T-cell (primary cell): ENCODE measurements around the gene COBLL1. TPM values are rescaled to one million over a fixed set of nuclear protein-coding genes. Genes with fewer than 3 reads are reported as not detected.

Source experiments
- ATAC-seq, 4 experiments: fragments of 200-7000 bp in 3 of 4; fragments of 150-1000 bp in 1 of 4; cut with Tn5 transposase; replicated peaks in 1 of 4; 1 replicate in 3 of 4; 2 replicates in 1 of 4; pipeline ENCODE4 v1.10.0; 2021; ENCODE audit warnings: moderate library complexity in 3 of 4, mild to moderate bottlenecking in 2 of 4, moderate number of reproducible peaks in 1 of 4
- CTCF ChIA-PET, 2 donors: fragments of 300-600 bp; sonication (Branson Sonifier 250); formaldehyde crosslinking; loops; one replicate each; lab custom pipeline; 2022; ENCODE audit warnings: antibody characterized with exemption in 2 of 2; lab: Charles Lee
- POLR2A ChIA-PET, 2 donors: fragments of 300-600 bp; sonication (Branson Sonifier 250); formaldehyde crosslinking; loops; one replicate each; lab custom pipeline; 2022; ENCODE audit warnings: antibody characterized with exemption in 2 of 2; lab: Charles Lee
- DNase-seq, 35 experiments: peaks; one replicate each; pipeline versions ENCODE4 v3.0.0 to v3.0.0-alpha.2; 2013 to 2023
- H3K27ac ChIP-seq: one replicate; pipeline ENCODE4 v1.5.1; 2013; ENCODE audit warnings: low read length
- H3K27me3 ChIP-seq, 2 experiments: replicated peaks in 1 of 2; 1 replicate in 1 of 2; 2 replicates in 1 of 2; pipeline versions ENCODE4 v1.6.1 to v1.7.0; 2013; ENCODE audit warnings: low read length in 1 of 2, mixed read lengths in 1 of 2; ENCODE audit not compliant: control insufficient read depth in 2 of 2, insufficient read depth in 2 of 2; ENCODE audit errors: extremely low read depth in 1 of 2
- H3K36me3 ChIP-seq, 2 donors: 1 replicate in 1 of 2; 2 replicates in 1 of 2; pipeline versions ENCODE4 v1.6.1 to v1.7.0; 2013; ENCODE audit warnings: low read length in 1 of 2; ENCODE audit not compliant: control insufficient read depth in 2 of 2, insufficient read depth in 1 of 2; ENCODE audit errors: extremely low read depth in 1 of 2
- H3K4me1 ChIP-seq, 2 experiments: 1 replicate in 1 of 2; 2 replicates in 1 of 2; pipeline versions ENCODE4 v1.6.1 to v1.7.0; 2013; ENCODE audit warnings: low read length in 2 of 2, mixed read lengths in 1 of 2; ENCODE audit not compliant: insufficient read depth in 2 of 2, control insufficient read depth in 1 of 2; ENCODE audit errors: extremely low read depth in 1 of 2
- H3K4me3 ChIP-seq, 2 donors: 1 replicate in 1 of 2; 2 replicates in 1 of 2; pipeline versions ENCODE4 v1.5.1 to v1.7.0; 2013; ENCODE audit warnings: mild to moderate bottlenecking in 2 of 2, low read length in 1 of 2, moderate library complexity in 1 of 2; ENCODE audit not compliant: control insufficient read depth in 1 of 2; ENCODE audit errors: extremely low read depth in 1 of 2
- H3K9me3 ChIP-seq: 2 replicates; pipeline ENCODE4 v1.7.0; 2013
- H3K27ac Mint-ChIP-seq, 2 donors: one replicate each; pipeline ENCODE4 v1.8.0; 2020 to 2021; ENCODE audit warnings: mild to moderate bottlenecking in 2 of 2, mixed read lengths in 2 of 2
- H3K27me3 Mint-ChIP-seq, 2 donors: one replicate each; pipeline ENCODE4 v1.8.0; 2021 to 2022; ENCODE audit warnings: mixed read lengths in 2 of 2
- H3K36me3 Mint-ChIP-seq: one replicate; pipeline ENCODE4 v1.8.0; 2021; ENCODE audit warnings: mixed read lengths
- H3K4me1 Mint-ChIP-seq, 3 donors: one replicate each; pipeline ENCODE4 v1.8.0; 2020 to 2022; ENCODE audit warnings: mixed read lengths in 3 of 3, mild to moderate bottlenecking in 1 of 3
- H3K4me3 Mint-ChIP-seq, 3 donors: one replicate each; pipeline ENCODE4 v1.8.0; 2020 to 2022; ENCODE audit warnings: mild to moderate bottlenecking in 3 of 3, mixed read lengths in 3 of 3, moderate library complexity in 3 of 3
- H3K9me3 Mint-ChIP-seq, 3 donors: one replicate each; pipeline ENCODE4 v1.8.0; 2020 to 2022; ENCODE audit warnings: mixed read lengths in 3 of 3
- WGBS: methylation state at CpG from one replicate; pipeline ENCODE4 v1.1.5; 2013; ENCODE audit warnings: missing lambda C conversion rate; ENCODE audit not compliant: insufficient coverage; 5-methylcytosine and 5-hydroxymethylcytosine counted together
- total RNA-seq, 35 experiments: library from RNA in 6 of 35; stranded (reverse) in 6 of 35; fragments of 120-200 nt in 1 of 35; gene quantifications; one replicate each; pipeline versions ENCODE4 v1.2.1 to v1.2.4 and lab custom pipeline; 2013 to 2026

The COBLL1 gene
- total RNA-seq, 5 donors from 2014 or later (not counting 1 experiment from before 2014, with no cell fraction given): 0.68 to 5.1 (median 1.9) TPM

GRCh38 chr2:164816046-164816445, 25.6 kb downstream of the COBLL1 start:
- no peak for ATAC-seq
- ChIA-PET CTCF (no interaction called here), POLR2A (no interaction called here)
- Histone ChIP-seq H3K27ac (no peak overlapping the region), H3K4me1 (no peaks in the 10 kb centered on the region), H3K9me3 (no peaks in the 10 kb centered on the region), H3K27me3 (no peaks in the 10 kb centered on the region), H3K4me3 (no peak overlapping the region), H3K36me3 (no peaks in the 10 kb centered on the region)
- DNase-seq: no peak
- no peaks in the 10 kb centered on the region for H3K27me3 Mint-ChIP-seq
- H3K4me1 Mint-ChIP-seq: no peaks in the 10 kb centered on the region
- WGBS: 88% methylated on average over 1 of the region's 2 CpGs
- no peak overlapping the region for H3K27ac Mint-ChIP-seq
- no peaks in the 10 kb centered on the region for H3K36me3 Mint-ChIP-seq
- no peak overlapping the region for H3K4me3 Mint-ChIP-seq
- no peaks in the 10 kb centered on the region for H3K9me3 Mint-ChIP-seq

DNA sequence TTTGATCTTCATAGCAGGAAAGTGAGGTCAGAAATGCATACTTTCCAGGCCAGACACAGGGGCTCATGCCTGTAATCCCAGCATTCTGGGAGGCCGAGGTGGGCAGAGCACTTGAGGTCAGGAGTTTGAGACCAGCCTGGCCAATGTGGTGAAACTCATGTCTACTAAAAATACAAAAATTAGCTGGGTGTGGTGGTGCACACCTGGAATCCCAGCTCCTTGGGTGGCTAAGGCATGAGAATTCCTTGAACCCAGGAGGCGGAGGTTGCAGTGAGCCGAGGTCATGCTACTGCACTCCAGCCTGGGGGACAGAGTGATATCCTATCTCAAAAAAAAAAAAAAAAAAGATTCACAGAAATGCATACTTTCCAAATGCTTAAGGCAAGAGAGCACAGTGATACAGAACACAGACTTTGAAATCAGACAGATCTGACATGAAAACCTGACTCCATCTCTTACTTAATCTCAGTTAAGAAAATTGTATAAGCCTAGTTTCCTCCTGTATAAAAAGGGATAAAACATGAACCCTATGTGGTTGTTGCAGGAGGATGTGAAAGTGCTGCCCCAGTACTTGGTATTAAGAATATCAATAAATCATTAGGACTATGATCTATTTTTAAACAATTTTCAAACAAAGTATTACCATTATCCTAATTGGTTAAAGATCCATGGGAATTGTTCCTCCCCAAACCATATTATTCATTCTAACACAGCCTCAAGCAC, 26.4 kb downstream of the COBLL1 start:
- Histone ChIP-seq H3K36me3 (no peaks in the 10 kb centered on the region), H3K27ac (no peak overlapping the region), H3K4me3 (no peak overlapping the region), H3K9me3 (no peaks in the 10 kb centered on the region), H3K4me1 (no peaks in the 10 kb centered on the region), H3K27me3 (no peaks in the 10 kb centered on the region)
- H3K36me3 Mint-ChIP-seq: no peaks in the 10 kb centered on the region
- CTCF ChIA-PET: interaction anchor here (0.7 kb wide), 2 partner anchors 18 to 949 kb away, joined by 3 to 7 read pairs; no protein-coding TSS in a partner anchor
- POLR2A ChIA-PET: no interaction called here
- no peaks in the 10 kb centered on the region for H3K4me1 Mint-ChIP-seq
- no peaks in the 10 kb centered on the region for H3K9me3 Mint-ChIP-seq
- ATAC-seq (no peak), DNase-seq (no peak)
- H3K27ac Mint-ChIP-seq: no peak overlapping the region
- H3K4me3 Mint-ChIP-seq: no peak overlapping the region
- 100% methylated on average over 2 of the region's 3 CpGs for WGBS
- H3K27me3 Mint-ChIP-seq: no peaks in the 10 kb centered on the region

GRCh38 chr2:164813535-164813934, 28.1 kb downstream of the COBLL1 start:
- POLR2A ChIA-PET: no interaction called here
- no peaks in the 10 kb centered on the region for H3K27me3 Mint-ChIP-seq
- ATAC-seq: no peak
- Histone ChIP-seq H3K27ac (no peak overlapping the region), H3K9me3 (no peaks in the 10 kb centered on the region), H3K4me1 (no peaks in the 10 kb centered on the region), H3K4me3 (no peak overlapping the region), H3K36me3 (no peaks in the 10 kb centered on the region), H3K27me3 (no peaks in the 10 kb centered on the region)
- H3K4me3 Mint-ChIP-seq: no peak overlapping the region
- no peak for DNase-seq
- no peaks in the 10 kb centered on the region for H3K9me3 Mint-ChIP-seq
- no peak overlapping the region for H3K27ac Mint-ChIP-seq
- no peaks in the 10 kb centered on the region for H3K4me1 Mint-ChIP-seq
- CTCF ChIA-PET: no interaction called here
- no peaks in the 10 kb centered on the region for H3K36me3 Mint-ChIP-seq

GRCh38 chr2:164812378-164812777, 29.2 kb downstream of the COBLL1 start:
- ATAC-seq: no peak
- no peak overlapping the region for H3K4me3 ChIP-seq
- Mint-ChIP-seq H3K4me3 (no peak overlapping the region), H3K4me1 (no peaks in the 10 kb centered on the region), H3K27ac (no peak overlapping the region), H3K9me3 (no peaks in the 10 kb centered on the region), H3K36me3 (no peaks in the 10 kb centered on the region), H3K27me3 (no peaks in the 10 kb centered on the region)
- no peak overlapping the region for H3K27ac ChIP-seq
- WGBS: no CpG with 5 or more reads among the region's 1 CpG
- no peaks in the 10 kb centered on the region for H3K27me3 ChIP-seq
- ChIA-PET POLR2A (no interaction called here), CTCF (no interaction called here)
- no peak for DNase-seq
- no peaks in the 10 kb centered on the region for H3K4me1 ChIP-seq
- no peaks in the 10 kb centered on the region for H3K9me3 ChIP-seq
- H3K36me3 ChIP-seq: no peaks in the 10 kb centered on the region

- ATAC-seq (no peak), DNase-seq (no peak)
- Histone ChIP-seq H3K27ac (no peak overlapping the region), H3K9me3 (no peaks in the 10 kb centered on the region), H3K36me3 (no peaks in the 10 kb centered on the region), H3K4me1 (no peaks in the 10 kb centered on the region), H3K27me3 (no peaks in the 10 kb centered on the region), H3K4me3 (no peak overlapping the region)
- Mint-ChIP-seq H3K9me3 (no peaks in the 10 kb centered on the region), H3K4me1 (no peaks in the 10 kb centered on the region), H3K36me3 (no peaks in the 10 kb centered on the region), H3K4me3 (no peak overlapping the region), H3K27me3 (no peaks in the 10 kb centered on the region), H3K27ac (no peak overlapping the region)
- no CpG with 5 or more reads among the region's 2 CpGs for WGBS
- CTCF ChIA-PET: no interaction called here
- POLR2A ChIA-PET: no interaction called here
Measured at GRCh38 chr2:164811819-164812218, 29.8 kb downstream of the COBLL1 start.

GRCh38 chr2:164810843-164811242, 30.8 kb downstream of the COBLL1 start:
- Histone ChIP-seq H3K9me3 (no peaks in the 10 kb centered on the region), H3K36me3 (no peaks in the 10 kb centered on the region), H3K4me1 (no peaks in the 10 kb centered on the region), H3K4me3 (no peak overlapping the region), H3K27ac (no peak overlapping the region), H3K27me3 (no peaks in the 10 kb centered on the region)
- no peaks in the 10 kb centered on the region for H3K4me1 Mint-ChIP-seq
- DNase-seq: no peak
- no peak overlapping the region for H3K27ac Mint-ChIP-seq
- H3K27me3 Mint-ChIP-seq: no peaks in the 10 kb centered on the region
- CTCF ChIA-PET: no interaction called here
- H3K9me3 Mint-ChIP-seq: no peaks in the 10 kb centered on the region
- H3K4me3 Mint-ChIP-seq: no peak overlapping the region
- no peaks in the 10 kb centered on the region for H3K36me3 Mint-ChIP-seq
- POLR2A ChIA-PET: no interaction called here
- ATAC-seq: no peak

- CTCF ChIA-PET: no interaction called here
- DNase-seq: no peak
- Mint-ChIP-seq H3K27me3 (no peaks in the 10 kb centered on the region), H3K9me3 (no peaks in the 10 kb centered on the region), H3K4me1 (no peaks in the 10 kb centered on the region), H3K36me3 (no peaks in the 10 kb centered on the region), H3K27ac (no peak overlapping the region), H3K4me3 (no peak overlapping the region)
- WGBS: no CpG with 5 or more reads among the region's 1 CpG
- H3K4me1 ChIP-seq: no peaks in the 10 kb centered on the region
- no peaks in the 10 kb centered on the region for H3K9me3 ChIP-seq
- no peak for ATAC-seq
- H3K36me3 ChIP-seq: no peaks in the 10 kb centered on the region
- H3K27me3 ChIP-seq: no peaks in the 10 kb centered on the region
- H3K27ac ChIP-seq: no peak overlapping the region
- no peak overlapping the region for H3K4me3 ChIP-seq
- POLR2A ChIA-PET: interaction anchor here in 1 of 2 donors (0.7 kb wide), 1 partner anchor 32 kb away, joined by 8 read pairs; no protein-coding TSS in a partner anchor
Measured at GRCh38 chr2:164808776-164809175, 32.8 kb downstream of the COBLL1 start.
